GM20000 (cell line): ENCODE measurements around the gene MTX3.

Experiments used
- DNase-seq: peaks from one replicate; pipeline ENCODE4 v3.0.0; 2012; ENCODE audit warnings: low spot score
- TF ChIP-seq, protein P1 (sequence below): IDR thresholded peaks from 2 replicates; pipeline ENCODE4 v1.5.1; 2012; ENCODE audit warnings: mild to moderate bottlenecking, control low read depth; ENCODE audit errors: extremely low read depth, missing control alignments

MTX3 gene

GRCh38 chr5:79990598-79991507, at the start of gene MTX3:
TSS of gene MTX3 (minus strand) at chr5:79991262. CDS start at chr5:79991238, 24 bp downstream.
- TF ChIP-seq, protein P1, sequence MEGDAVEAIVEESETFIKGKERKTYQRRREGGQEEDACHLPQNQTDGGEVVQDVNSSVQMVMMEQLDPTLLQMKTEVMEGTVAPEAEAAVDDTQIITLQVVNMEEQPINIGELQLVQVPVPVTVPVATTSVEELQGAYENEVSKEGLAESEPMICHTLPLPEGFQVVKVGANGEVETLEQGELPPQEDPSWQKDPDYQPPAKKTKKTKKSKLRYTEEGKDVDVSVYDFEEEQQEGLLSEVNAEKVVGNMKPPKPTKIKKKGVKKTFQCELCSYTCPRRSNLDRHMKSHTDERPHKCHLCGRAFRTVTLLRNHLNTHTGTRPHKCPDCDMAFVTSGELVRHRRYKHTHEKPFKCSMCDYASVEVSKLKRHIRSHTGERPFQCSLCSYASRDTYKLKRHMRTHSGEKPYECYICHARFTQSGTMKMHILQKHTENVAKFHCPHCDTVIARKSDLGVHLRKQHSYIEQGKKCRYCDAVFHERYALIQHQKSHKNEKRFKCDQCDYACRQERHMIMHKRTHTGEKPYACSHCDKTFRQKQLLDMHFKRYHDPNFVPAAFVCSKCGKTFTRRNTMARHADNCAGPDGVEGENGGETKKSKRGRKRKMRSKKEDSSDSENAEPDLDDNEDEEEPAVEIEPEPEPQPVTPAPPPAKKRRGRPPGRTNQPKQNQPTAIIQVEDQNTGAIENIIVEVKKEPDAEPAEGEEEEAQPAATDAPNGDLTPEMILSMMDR = no peak
- peak; percentile 86 for DNase-seq

GRCh38 chr5:80039650-80040049, 48.6 kb upstream of the MTX3 start:
- DNase-seq = no peak
- TF ChIP-seq, protein P1 = no peak

DNA sequence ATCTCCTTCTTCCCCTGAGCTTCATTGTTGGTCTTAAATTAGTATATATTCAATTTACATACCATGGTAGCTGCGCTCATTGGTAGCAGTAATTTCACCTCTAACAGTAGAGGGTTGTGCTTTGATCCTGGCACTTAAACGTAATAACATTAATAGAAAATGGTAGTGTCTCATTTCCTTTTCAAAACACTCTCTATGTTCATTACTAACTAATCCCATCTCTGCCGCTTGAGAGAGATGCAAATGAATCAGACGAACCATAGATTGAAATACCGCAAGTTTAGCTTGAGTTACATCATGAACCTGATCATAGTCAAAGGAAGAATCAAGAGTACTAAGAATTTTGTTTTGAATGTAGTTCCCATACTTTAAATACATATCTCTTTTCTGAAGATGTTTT, 46.3 kb upstream of the MTX3 start:
- no peak for DNase-seq
- TF ChIP-seq, protein P1 = no peak

- DNase-seq = no peak
- TF ChIP-seq, protein P1 = no peak
Measured at GRCh38 chr5:80036615-80037014, 45.6 kb upstream of the MTX3 start.

- DNase-seq = no peak
- TF ChIP-seq, protein P1 = no peak
Measured at GRCh38 chr5:80035839-80036238, 44.8 kb upstream of the MTX3 start.

- TF ChIP-seq, protein P1 = no peak
- DNase-seq = peak; percentile 19
Measured at GRCh38 chr5:80034962-80035821, 44.1 kb upstream of the MTX3 start, which contains the start of gene THBS4. TSS of gene THBS4 (plus strand) at chr5:80035348. CDS start at chr5:80035538, 190 bp downstream.
